ENCODE results near the gene LDLRAD4. TPM values are rescaled to one million over a fixed set of nuclear protein-coding genes. Genes with fewer than 3 reads are reported as not detected.

LDLRAD4 gene
- total RNA-seq, 1 experiment from 2014 or later = 1.7 TPM

- no peaks in the 10 kb centered on the region for H3K9me2 ChIP-seq (ENCODE audit: insufficient read depth)
- H3K9me3 ChIP-seq (ENCODE audit: insufficient read depth, low read depth) = no peaks in the 10 kb centered on the region
- H3K36me3 ChIP-seq (ENCODE audit: low read depth) = no peaks in the 10 kb centered on the region
- DNase-seq = no peak
- H3K4me1 ChIP-seq (replicated peaks; ENCODE audit: insufficient read depth) = no peaks in the 10 kb centered on the region
- H3K27me3 ChIP-seq (ENCODE audit: insufficient read depth, low read depth) = peaks cover 88% of the 10 kb centered on the region
- no peaks in the 10 kb centered on the region for H3F3A ChIP-seq (ENCODE audit: insufficient read depth, low read depth)
- CTCF ChIA-PET = no interaction called here
- H3K4me3 ChIP-seq = no peak overlapping the region
- H3K27ac ChIP-seq = no peak overlapping the region
- no TSS peak for BruUV-seq (replicated peaks)
- no peak overlapping the region for H3K4me2 ChIP-seq
- intact Hi-C loops (cut with micrococcal nuclease; ENCODE audit: unreplicated experiment) = no loop called here
- no peak overlapping the region for H2AFZ ChIP-seq
- no peaks in the 10 kb centered on the region for H3K79me2 ChIP-seq (ENCODE audit: low read depth)
- TF ChIP-seq EZH2 (IDR thresholded peaks at IDR 0.05; ENCODE audit: low read depth) (no peak), CTCF (conservative IDR thresholded peaks at IDR 0.05) (no peak)
- POLR2A ChIA-PET (ENCODE audit: unreplicated experiment) = no interaction called here
- H4K20me1 ChIP-seq (ENCODE audit: insufficient read depth) = no peaks in the 10 kb centered on the region
These were observed 294.9 kb downstream of the LDLRAD4 start for GRCh38 chr18:13513481-13513880.

- Histone ChIP-seq H3K27me3 (ENCODE audit: insufficient read depth, low read depth) (peaks cover 88% of the 10 kb centered on the region), H3K4me2 (no peak overlapping the region), H3K36me3 (ENCODE audit: low read depth) (no peaks in the 10 kb centered on the region), H3K4me3 (no peak overlapping the region), H3K9me2 (ENCODE audit: insufficient read depth) (no peaks in the 10 kb centered on the region), H3K9me3 (ENCODE audit: insufficient read depth, low read depth) (no peaks in the 10 kb centered on the region), H3K27ac (no peak overlapping the region), H3F3A (ENCODE audit: insufficient read depth, low read depth) (no peaks in the 10 kb centered on the region), H2AFZ (no peak overlapping the region), H4K20me1 (ENCODE audit: insufficient read depth) (no peaks in the 10 kb centered on the region), H3K4me1 (replicated peaks; ENCODE audit: insufficient read depth) (no peaks in the 10 kb centered on the region), H3K79me2 (ENCODE audit: low read depth) (no peaks in the 10 kb centered on the region)
- TF ChIP-seq EZH2 (IDR thresholded peaks at IDR 0.05; ENCODE audit: low read depth) = no peak
- TF ChIP-seq CTCF (conservative IDR thresholded peaks at IDR 0.05) = no peak
- DNase-seq = no peak
- no TSS peak for BruUV-seq (replicated peaks)
- POLR2A ChIA-PET (ENCODE audit: unreplicated experiment) = interaction anchor here (0.6 kb wide), 1 partner anchor 13 kb away, joined by 4 read pairs; no protein-coding TSS in a partner anchor
- CTCF ChIA-PET = no interaction called here
- intact Hi-C loops (cut with micrococcal nuclease; ENCODE audit: unreplicated experiment) = no loop called here
These were observed 296.0 kb downstream of the LDLRAD4 start for GRCh38 chr18:13514558-13514957.

GRCh38 chr18:13516855-13517254 is 298.3 kb downstream of the LDLRAD4 start:
- ChIA-PET POLR2A (ENCODE audit: unreplicated experiment) (no interaction called here), CTCF (no interaction called here)
- Histone ChIP-seq H3K36me3 (ENCODE audit: low read depth) (no peaks in the 10 kb centered on the region), H3K79me2 (ENCODE audit: low read depth) (no peaks in the 10 kb centered on the region), H3K27ac (no peak overlapping the region), H3K4me2 (no peak overlapping the region), H3F3A (ENCODE audit: insufficient read depth, low read depth) (no peaks in the 10 kb centered on the region), H3K4me3 (no peak overlapping the region), H3K9me3 (ENCODE audit: insufficient read depth, low read depth) (no peaks in the 10 kb centered on the region), H3K9me2 (ENCODE audit: insufficient read depth) (no peaks in the 10 kb centered on the region), H4K20me1 (ENCODE audit: insufficient read depth) (no peaks in the 10 kb centered on the region), H3K27me3 (ENCODE audit: insufficient read depth, low read depth) (peaks cover 88% of the 10 kb centered on the region), H2AFZ (no peak overlapping the region), H3K4me1 (replicated peaks; ENCODE audit: insufficient read depth) (no peaks in the 10 kb centered on the region)
- intact Hi-C loops (cut with micrococcal nuclease; ENCODE audit: unreplicated experiment) = no loop called here
- BruUV-seq (replicated peaks) = no TSS peak
- DNase-seq = no peak
- TF ChIP-seq CTCF (conservative IDR thresholded peaks at IDR 0.05) (no peak), EZH2 (IDR thresholded peaks at IDR 0.05; ENCODE audit: low read depth) (no peak)

Data from PC-9 (cell line).